Suppressor macrophage (primary cell): Measurements from ENCODE around the gene PDGFC.
A peak's percentile ranks its signal among the peaks of the same experiment; 100 is the strongest.

ENCODE experiments used
- DNase-seq, 4 experiments: peaks; one replicate each; pipeline ENCODE4 v3.0.0-alpha.2; 2020 to 2022

PDGFC gene

DNA sequence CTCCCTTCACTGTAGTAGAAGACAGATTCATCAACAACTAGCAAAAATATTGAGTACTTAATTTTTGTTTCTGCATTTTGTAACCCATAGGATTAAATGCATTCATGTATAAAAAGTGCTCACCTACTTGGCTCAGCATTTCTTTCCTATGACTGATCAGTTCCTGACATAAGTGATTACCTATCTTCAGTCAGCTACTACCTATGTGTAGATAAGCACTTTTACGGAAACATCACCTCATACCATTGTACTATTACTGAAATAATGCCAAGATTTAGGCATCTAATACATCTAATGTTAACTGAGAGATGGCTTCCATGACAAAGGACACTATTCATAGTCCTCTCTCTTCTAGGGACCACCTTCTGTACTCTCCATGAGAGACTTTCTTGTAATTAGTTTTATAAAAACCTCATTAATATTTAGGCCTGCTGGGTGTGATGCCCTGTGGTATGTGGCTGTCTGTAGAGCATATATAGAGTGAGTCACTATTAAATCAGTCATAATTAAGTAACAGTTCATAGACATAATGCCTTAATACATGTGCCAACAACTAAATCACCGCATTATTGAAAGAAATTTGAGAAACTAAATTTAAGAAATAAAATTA, 147.0 kb downstream of the PDGFC start:
- no peak for DNase-seq

GRCh38 chr4:156820931-156821330, 150.7 kb downstream of the PDGFC start:
- no peak for DNase-seq

- DNase-seq = no peak
Observed at GRCh38 chr4:156816360-156816755, 155.2 kb downstream of the PDGFC start.

GRCh38 chr4:156815717-156816359, 155.8 kb downstream of the PDGFC start:
- DNase-seq = no peak

- DNase-seq = no peak
Observed at GRCh38 chr4:156811963-156812362, 159.6 kb downstream of the PDGFC start.

GRCh38 chr4:156811286-156811685, 160.3 kb downstream of the PDGFC start:
- DNase-seq = no peak

DNA sequence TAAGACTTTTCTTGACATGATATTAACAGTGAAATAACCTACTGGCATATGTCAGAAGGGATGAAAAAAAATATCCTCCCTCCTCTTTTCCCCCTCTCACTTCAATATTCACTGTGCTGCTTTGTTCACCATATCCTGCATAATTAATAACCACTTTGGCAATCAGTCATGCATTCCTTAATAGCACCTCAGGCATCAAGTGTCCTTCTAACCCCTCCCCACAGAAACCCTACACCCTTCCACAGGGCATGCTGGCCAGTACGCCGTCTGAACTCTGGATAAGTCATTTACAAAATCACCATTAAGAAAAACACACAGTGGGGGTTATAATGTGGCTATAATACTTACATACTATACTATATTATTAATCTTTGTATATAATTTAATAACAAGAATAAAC, 165.9 kb downstream of the PDGFC start:
- no peak for DNase-seq

- peak in 1 of 4 experiments; percentile 4 for DNase-seq
Observed at GRCh38 chr4:156803056-156803455, 168.5 kb downstream of the PDGFC start.

GRCh38 chr4:156800463-156800862, 171.1 kb downstream of the PDGFC start:
- no peak for DNase-seq

GRCh38 chr4:156799121-156799589, 172.4 kb downstream of the PDGFC start:
- DNase-seq = peak in 3 of 4 experiments; percentile 13 to 44 (median 33)

- DNase-seq = no peak
Observed at GRCh38 chr4:156798438-156798837, 173.2 kb downstream of the PDGFC start.

DNA sequence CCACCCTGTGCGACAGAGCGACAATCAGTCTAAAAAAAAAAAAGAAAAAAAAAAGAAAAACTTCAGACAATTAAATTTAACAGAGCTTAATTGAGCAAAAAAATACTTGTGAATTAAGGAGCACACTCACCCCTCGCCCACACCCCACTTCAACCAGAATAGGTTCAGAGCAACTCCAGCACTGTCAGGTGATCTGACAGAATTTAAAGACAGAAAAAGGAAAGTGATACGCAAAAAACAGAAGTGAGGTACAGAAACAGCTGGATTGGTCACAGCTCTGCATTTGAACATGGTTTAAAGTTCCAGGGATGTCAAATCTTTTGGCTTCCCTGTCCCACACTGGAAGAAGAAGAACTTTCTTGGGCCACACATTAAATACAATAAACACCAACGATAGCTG, 174.4 kb downstream of the PDGFC start:
- DNase-seq = no peak

- DNase-seq = no peak
Observed at GRCh38 chr4:156795727-156796126, 175.9 kb downstream of the PDGFC start.

DNA sequence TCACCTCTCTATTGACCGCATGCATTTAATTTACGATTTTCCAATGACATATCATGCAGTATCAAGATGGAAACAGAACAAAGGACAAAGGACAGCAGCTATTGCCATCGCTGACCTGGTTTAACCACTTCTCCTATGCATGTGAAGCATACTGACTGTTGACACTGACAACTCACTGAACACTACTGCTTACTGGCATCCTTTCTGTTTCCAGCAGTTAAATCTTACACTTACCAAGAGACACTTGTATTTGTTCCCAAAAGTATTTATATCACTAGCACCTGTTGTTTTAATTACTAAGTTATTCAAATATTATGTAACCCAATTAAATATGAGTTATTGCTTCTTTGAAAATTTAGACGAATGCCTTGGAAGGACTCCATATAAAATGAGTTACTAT, 176.7 kb downstream of the PDGFC start:
- no peak for DNase-seq

- no peak for DNase-seq
Observed at GRCh38 chr4:156792462-156793085, 179.0 kb downstream of the PDGFC start.

- DNase-seq = no peak
Observed at GRCh38 chr4:156790866-156791265, 180.7 kb downstream of the PDGFC start.

GRCh38 chr4:156788782-156789181, 182.8 kb downstream of the PDGFC start:
- DNase-seq = peak in 2 of 4 experiments; percentile 41 to 54

GRCh38 chr4:156786713-156787112, 184.9 kb downstream of the PDGFC start:
- DNase-seq = no peak

GRCh38 chr4:156784970-156785369, 186.6 kb downstream of the PDGFC start:
- DNase-seq = no peak

GRCh38 chr4:156783966-156784365, 187.6 kb downstream of the PDGFC start:
- DNase-seq = no peak

GRCh38 chr4:156782491-156782890, 189.1 kb downstream of the PDGFC start:
- DNase-seq = no peak

DNA sequence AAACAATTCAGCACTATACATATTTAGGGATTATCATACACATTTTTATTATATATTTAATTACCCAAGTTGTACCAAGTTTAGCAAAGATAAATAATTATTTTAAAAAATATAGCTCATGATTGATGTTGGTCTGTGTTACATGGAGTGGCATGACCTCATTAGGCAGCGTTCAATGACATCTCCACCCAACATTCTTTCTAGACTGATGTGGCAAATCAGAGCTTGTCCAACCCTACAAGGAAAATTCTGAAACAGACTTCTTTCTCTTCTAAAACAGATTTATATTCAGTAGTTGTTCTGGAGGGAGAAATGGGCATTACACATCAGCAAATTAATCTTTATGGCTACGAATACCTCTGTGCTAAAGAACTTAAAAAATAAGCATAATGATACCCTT, 189.7 kb downstream of the PDGFC start:
- no peak for DNase-seq

GRCh38 chr4:156779774-156780173, 191.8 kb downstream of the PDGFC start:
- DNase-seq = no peak

GRCh38 chr4:156779042-156779441, 192.6 kb downstream of the PDGFC start:
- DNase-seq = no peak
